Activated naive CD4-positive, alpha-beta T cell treated with anti-CD3 and anti-CD28 coated beads, Interleukin-2, amount 50 U/mL, for 72 hours (primary cell): Measurements from ENCODE around the gene MFAP5. TPM values are rescaled to one million over a fixed set of nuclear protein-coding genes. Genes with fewer than 3 reads are reported as not detected.

Experiments
- ATAC-seq, 2 donors: fragments of 150-1000 bp; cut with Tn5 transposase; 2 replicates each; pipeline ENCODE4 v1.10.0; 2021; ENCODE audit warnings: mild to moderate bottlenecking in 2 of 2, moderate library complexity in 2 of 2
- DNase-seq, 2 donors: peaks; one replicate each; pipeline ENCODE4 v3.0.0; 2021 to 2022; ENCODE audit warnings: low spot score in 2 of 2
- H3K27ac Mint-ChIP-seq, 2 donors: one replicate each; pipeline ENCODE4 v1.8.0; 2022; ENCODE audit warnings: mild to moderate bottlenecking in 2 of 2, mixed read lengths in 2 of 2
- H3K36me3 Mint-ChIP-seq, 2 donors: one replicate each; pipeline ENCODE4 v1.8.0; 2022; ENCODE audit warnings: mixed read lengths in 2 of 2
- H3K9me3 Mint-ChIP-seq, 2 donors: one replicate each; pipeline ENCODE4 v1.8.0; 2022; ENCODE audit warnings: mixed read lengths in 2 of 2
- total RNA-seq, 2 donors: library from RNA; stranded (reverse); gene quantifications; one replicate each; pipeline ENCODE4 v1.2.3, GENCODE V29; 2022

MFAP5 gene
- total RNA-seq, 2 donors from 2014 or later: not detected

DNA sequence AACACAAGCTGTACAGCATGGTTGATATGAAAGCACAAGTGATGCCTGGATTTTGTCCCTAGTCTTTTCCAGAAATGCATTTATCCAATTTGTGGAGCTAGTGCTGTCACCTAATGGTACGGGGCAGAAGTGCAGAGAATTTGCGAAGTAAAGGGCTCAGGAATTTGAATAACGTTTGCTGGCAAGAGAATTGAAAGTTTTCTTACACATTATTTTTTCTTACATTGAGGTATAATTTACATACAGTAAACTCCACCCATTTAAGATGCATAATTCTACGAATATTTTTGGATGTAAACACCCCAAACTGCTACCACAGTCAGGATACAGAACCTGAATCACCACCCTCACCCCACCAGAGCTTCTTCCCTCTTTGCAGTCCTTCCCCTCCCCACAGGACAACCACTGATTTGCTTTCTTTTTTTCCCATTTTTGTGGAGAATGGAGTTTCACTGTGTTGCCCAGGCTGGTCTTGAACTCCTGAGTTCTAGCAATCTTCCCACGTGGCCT, 53.5 kb downstream of the MFAP5 start:
- Mint-ChIP-seq H3K27ac (no peak overlapping the region), H3K9me3 (no peaks in the 10 kb centered on the region), H3K36me3 (no peaks in the 10 kb centered on the region)
- ATAC-seq (no peak), DNase-seq (no peak)

GRCh38 chr12:8606890-8607289, 55.7 kb downstream of the MFAP5 start:
- DNase-seq: no peak

DNA sequence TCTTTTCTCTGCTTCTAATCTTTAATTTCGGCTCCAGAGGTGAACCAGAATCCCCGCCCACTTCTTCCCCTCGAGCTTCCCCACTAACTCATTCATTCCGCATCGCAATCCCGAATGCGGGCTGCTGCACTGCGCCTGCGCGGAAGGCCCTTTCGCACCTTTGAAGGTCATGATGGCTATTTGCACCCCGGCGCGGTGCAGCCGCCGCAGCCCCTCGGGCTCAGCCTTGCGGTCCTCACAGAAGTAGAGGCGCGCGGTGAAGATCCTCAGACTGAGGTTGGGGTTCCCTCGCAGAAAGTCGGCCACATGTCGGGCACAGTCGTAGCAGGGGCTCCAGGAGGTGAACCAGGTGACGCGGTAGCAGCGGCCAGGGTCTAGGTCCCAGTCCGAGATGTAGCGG, 57.6 kb downstream of the MFAP5 start:
- no peaks in the 10 kb centered on the region for H3K36me3 Mint-ChIP-seq
- no peaks in the 10 kb centered on the region for H3K9me3 Mint-ChIP-seq
- ATAC-seq (no peak), DNase-seq (no peak)
- no peak overlapping the region for H3K27ac Mint-ChIP-seq

More at GRCh38 chr12:8606890-8607289, 55.7 kb downstream of the MFAP5 start:
- Mint-ChIP-seq H3K36me3 (no peaks in the 10 kb centered on the region), H3K27ac (no peak overlapping the region), H3K9me3 (no peaks in the 10 kb centered on the region)
- no peak for ATAC-seq

GRCh38 chr12:8603856-8604255, 58.8 kb downstream of the MFAP5 start:
- no peak for ATAC-seq
- Mint-ChIP-seq H3K9me3 (no peaks in the 10 kb centered on the region), H3K36me3 (no peaks in the 10 kb centered on the region), H3K27ac (no peak overlapping the region)
- no peak for DNase-seq

DNA sequence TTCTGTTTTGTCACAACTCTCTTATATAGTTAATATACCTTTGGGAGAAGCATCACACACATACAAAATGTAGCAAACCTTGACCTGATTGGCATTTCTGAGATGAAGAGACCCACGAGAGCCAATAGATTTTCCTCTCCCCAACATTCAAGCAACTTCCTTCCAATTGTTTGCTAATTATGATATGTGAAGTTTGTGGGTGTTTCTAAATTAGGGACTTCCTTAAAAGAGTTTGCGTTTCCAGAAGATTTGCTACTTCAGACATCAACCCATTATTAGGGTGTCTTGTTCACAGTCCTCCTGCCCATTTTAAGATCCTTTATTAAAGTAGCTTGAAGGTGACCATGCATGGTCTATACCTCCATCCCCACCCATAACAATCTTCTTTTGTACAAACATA, 59.3 kb downstream of the MFAP5 start:
- ATAC-seq (no peak), DNase-seq (no peak)
- Mint-ChIP-seq H3K27ac (no peak overlapping the region), H3K9me3 (no peaks in the 10 kb centered on the region), H3K36me3 (no peaks in the 10 kb centered on the region)

GRCh38 chr12:8596561-8596960, 66.1 kb downstream of the MFAP5 start:
- Mint-ChIP-seq H3K36me3 (no peaks in the 10 kb centered on the region), H3K9me3 (no peaks in the 10 kb centered on the region), H3K27ac (no peak overlapping the region)
- no peak for DNase-seq
- ATAC-seq: no peak

Other genes starting within 250 kb of the MFAP5 start
- not detected for gene CLEC6A, start 206.9 kb downstream of the MFAP5 start, total RNA-seq
- not detected for gene CLEC4D, start 149.3 kb downstream of the MFAP5 start, total RNA-seq
- gene CLEC4E, start 121.9 kb downstream of the MFAP5 start, total RNA-seq: not detected
- gene AICDA, start 50.0 kb downstream of the MFAP5 start, total RNA-seq: not detected
- gene RIMKLB, start 35.2 kb upstream of the MFAP5 start, total RNA-seq: 1 to 10 TPM; 2.2 to 4.5 TPM
- gene A2ML1, start 159.8 kb upstream of the MFAP5 start, total RNA-seq: not detected